NCI-H2107 treated with DMSO at 0.1 percent for 48 hours (cell line): Measurements from ENCODE around the gene SULT4A1.

ENCODE experiments used
- DNase-seq: peaks from one replicate; lab custom pipeline; 2025; ENCODE audit not compliant: unreplicated experiment; lab: John Stamatoyannopoulos, UW

The SULT4A1 gene

DNA sequence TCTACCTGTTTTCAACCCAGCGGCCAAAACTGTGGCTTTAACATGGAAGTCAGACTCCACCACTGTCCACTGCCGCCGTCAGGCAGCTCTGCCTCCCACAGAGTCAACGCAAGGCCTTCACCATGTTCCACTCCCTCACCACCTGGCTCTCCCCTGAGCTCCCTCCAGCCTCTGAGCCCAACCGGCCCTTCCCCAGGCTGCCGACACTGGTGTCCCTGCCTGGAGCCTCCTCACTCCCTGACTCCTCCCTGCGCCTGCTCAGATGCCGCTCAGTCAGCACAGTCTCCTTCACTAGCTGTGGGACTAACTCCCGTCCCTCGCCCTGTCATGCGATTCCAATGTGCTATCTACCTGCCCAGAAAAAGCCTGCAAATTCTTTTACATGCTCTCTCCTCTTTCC is 16.3 kb downstream of the SULT4A1 start:
- no peak for DNase-seq

- no peak for DNase-seq
Measured at GRCh38 chr22:43844560-43845545, 17.5 kb downstream of the SULT4A1 start.

GRCh38 chr22:43843783-43844530 is 18.4 kb downstream of the SULT4A1 start:
- no peak for DNase-seq

DNA sequence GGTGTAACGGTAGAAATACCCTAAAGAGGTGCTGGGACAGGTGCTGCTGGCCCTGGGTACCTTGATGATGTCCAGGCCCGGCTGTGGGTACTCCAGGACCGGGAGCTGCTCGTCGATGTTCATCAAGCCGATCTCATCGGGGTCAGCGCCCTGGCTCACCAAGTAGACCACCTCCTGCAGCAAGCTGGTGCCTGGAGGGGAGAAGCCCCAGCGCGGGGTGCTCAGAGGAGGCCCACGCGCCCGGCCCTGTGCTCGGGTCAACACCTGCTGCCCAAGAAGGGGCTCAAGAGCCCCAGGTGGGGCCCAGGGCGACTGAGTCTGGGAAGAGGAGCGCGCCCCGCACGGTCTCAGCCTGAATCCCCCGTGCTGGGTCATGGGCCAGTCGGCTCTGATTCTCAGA is 20.6 kb downstream of the SULT4A1 start:
- DNase-seq = no peak

DNA sequence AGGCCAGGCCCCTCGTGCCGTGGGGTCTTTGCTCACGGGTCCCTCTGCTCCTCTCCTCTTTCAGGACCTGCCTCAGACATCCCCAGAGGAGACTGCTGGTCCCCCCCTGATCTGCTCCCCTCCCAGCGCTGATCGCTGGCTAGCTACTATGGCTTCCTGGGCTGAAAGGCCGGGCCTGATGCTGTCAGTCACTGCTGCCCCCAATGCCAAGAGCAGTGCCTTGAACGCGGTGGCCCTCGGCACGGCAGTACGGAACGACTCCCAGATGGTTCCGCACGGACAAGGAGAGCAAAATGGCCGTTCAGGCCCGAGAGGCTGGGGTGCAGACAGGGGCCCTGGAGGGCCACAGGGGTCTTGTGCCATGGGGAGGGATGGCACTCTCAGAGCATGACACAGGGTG is 21.5 kb downstream of the SULT4A1 start:
- DNase-seq = no peak

GRCh38 chr22:43840431-43840830 is 21.9 kb downstream of the SULT4A1 start:
- no peak for DNase-seq

DNA sequence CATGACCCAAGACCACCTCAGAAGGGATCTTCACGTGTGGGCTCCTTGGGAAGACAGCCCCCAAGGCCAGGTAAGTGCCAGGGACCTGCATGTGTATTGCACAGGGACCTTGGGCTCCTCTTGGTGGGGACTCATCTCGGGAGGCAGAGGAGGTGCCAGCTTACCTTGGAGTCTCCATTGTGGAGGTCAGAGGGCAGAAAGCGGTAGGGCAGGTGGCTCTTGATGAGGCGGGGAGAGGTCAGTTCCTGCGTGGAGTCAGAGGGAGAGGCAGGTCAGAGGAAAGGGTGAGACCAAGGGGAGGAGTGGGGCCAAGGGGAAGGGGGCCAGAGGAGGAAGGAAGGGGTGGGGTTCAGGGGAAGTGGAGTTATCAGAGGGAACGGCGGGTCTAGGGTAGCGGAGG is 22.5 kb downstream of the SULT4A1 start:
- DNase-seq = no peak

- DNase-seq = no peak
Measured at GRCh38 chr22:43838571-43839307, 23.6 kb downstream of the SULT4A1 start.

DNA sequence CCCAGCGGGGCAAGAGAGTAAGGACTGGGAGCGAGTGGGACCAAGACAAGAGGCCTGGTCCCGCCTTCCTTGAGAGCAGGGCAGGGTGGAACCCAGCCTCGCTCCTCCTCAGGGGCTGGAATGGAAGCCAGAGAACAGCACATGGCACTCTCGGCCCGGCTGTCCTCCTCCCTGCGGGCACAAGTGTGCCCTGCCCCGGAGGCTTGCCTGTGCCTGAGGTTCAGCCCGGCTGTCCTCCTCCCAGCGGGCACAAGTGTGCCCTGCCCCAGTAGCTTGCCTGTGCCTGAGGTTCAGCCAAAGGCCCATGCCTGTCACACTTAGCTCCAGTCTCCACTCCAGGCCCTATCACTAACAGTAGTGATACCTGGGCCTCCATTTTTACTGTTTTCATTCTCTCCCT is 24.2 kb downstream of the SULT4A1 start:
- no peak for DNase-seq

DNA sequence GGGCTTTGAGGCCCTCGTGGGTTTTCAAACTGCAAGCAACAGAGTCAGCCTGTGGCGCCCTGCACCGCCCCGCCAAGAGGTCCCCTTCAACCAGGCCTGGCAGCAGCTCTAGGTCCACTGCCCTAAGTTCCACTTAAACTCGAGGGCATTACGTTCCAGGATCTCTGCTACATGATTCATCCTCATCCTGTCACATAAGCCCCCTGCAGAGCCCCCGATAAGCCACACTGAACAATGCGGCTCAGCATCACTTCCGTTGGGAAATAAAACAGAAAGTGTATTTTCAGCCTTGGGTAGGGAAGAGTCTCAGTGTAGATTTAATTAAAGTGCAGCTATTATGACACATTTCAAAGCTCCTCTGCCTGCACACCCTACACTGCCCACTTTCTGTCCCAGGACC is 24.6 kb downstream of the SULT4A1 start:
- DNase-seq = no peak

GRCh38 chr22:43835736-43836135 is 26.6 kb downstream of the SULT4A1 start:
- no peak for DNase-seq

GRCh38 chr22:43835166-43835565 is 27.1 kb downstream of the SULT4A1 start:
- DNase-seq = no peak

DNA sequence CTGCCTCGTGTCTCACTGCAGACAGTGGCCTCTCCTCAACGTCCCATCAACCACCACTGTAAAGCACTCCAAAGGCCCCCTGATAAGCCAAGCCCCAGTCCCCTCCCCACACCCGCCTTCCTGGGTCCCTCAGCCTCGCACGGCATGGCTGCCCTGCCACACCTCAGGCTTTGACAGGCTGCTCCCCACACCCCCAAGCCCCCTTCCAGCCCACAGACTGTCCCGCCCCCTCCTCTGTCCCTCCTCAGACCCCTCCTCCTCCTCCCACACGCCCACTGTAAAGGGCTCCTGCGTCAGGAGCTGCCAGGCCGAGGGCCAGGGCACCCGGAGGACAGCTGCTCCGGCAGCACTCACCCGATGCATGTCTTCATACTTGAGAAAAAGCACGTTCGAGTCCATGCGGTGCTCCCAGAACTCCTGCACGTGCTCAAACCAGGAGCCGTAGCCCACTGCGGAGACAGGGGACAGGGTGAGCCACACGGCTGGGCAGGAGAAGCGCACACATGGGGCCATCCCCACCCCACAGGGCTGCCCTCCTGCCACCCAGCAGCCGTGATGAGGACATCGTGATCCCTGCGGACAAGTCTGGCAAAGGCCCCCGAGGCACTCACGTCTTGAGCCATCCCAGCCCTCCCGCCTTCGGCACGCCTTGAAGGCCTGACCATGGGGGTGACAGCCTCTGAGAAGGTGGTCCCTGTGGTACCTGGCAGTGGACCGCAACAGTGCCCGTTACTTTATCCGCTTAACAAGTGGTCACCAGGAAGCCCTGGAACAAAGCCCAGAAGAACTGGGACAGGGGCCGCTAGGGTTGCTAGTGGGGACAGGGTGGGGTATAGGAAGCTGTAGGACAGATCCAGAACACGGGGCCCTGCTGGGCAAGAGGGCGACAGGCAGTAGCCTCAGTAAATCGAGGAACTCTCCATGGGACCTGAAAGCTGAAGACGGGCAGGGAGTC is 28.8 kb downstream of the SULT4A1 start:
- no peak for DNase-seq

DNA sequence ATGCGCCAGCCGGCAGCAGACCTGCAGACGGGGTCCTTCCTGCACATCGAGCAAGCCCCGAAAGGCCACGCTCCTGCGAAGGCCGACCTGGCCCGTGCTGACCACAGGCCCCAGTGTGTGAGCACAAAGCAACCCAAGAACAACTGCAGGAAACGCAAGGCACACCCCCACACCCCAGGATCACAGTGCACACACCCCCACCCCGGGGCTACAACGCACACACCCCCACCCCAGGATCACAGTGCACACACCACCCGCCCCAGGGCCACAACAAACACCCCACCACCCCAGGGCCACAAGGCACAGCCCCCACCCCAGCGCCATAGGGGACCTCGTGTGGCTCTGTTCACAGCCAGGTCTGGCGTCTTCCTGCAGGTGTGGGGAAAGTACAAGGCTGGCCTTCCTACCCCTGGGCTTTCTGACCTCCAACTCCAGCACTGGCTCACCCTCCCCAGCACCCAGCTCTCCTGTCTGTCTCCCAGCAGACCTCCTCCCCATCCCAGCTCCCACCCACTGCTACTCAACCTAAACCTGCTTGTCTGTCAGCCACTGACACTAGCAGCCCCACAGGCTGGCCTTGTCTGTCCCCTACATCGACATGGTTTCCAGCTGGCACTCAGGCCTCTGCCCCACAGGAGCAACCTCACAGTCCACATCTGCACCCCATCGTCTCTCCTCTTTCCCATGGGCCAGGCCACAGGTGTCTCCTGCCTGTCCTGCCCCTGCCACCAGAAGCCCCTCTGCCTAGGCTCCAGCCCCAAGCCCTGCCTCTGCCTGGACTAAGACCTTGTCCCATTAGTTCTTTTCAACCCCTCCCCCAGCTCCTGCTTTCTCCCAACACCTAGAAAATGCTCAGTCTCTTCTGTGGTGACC is 29.7 kb downstream of the SULT4A1 start:
- DNase-seq = no peak

DNA sequence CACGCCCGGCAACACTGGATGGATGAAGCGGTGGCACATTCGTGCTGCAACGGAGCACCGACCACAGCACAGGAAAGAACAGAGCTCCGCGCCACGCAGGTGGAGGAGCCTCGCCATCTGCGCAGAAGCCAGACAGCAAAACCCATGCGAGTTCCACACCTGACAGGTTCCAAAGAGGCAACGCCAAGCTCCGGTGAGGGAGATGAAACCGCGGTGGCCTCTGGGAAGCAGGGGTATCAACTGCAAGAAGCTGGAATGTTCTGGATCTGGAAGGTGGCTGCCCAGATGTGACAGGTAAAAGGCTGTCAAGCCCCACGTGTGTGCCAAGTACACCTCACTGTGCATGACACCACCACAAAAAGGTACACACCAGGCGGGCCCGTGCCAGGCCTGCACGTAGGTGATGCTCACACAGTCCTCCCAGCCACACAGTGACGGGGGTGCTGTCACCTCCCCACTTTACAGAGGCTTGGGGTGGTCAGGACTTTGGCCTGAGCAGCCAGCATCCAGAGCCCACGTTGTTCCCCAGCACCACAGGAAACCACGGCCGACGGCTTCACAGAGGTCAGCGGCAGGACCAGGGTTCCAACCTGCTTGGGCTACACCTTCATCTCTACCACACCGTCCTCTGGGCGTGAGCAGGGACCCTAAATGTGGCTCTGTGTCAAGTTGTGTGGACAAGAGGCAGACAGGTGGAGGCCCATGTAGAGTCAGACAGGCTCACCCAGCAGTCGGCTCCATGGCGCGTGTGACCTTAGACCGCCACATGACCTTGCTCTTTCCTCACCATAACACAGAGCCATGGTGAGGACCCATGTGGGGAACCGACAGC is 30.5 kb downstream of the SULT4A1 start:
- DNase-seq = no peak

DNA sequence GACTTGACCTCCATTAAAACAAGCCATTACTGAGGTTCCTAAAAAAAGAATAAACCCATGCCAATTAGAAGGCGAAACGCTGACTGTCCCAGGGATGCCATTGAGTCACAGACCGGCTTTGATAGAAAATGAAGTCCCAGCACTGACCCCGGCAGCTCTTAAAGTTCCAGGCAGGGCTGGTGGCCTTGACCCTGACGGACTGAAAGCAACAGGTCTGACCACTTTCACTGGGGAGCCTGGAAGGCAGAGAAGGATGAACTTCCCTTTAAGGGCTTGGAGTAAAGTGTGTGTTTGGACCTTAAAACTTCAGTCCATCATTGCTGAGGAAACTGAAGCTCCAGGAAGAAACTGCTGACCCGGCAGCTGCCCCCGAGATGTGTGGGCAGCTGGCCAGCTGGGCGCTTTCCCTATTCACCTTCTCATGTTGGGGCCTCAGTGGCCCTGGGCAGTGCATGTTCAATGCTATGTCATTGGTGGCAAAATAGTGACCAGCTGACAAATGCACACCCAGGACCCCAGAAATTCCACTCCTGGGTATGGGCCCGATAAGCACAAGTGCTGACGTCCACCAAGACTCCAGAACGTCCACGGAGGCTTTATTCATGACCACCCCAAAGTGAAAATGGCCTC is 31.3 kb downstream of the SULT4A1 start:
- no peak for DNase-seq

GRCh38 chr22:43829904-43830851 is 32.1 kb downstream of the SULT4A1 start:
- DNase-seq = no peak
